Endothelial cell of umbilical vein (primary cell): ENCODE data around the gene METTL21A. TPM values are rescaled to one million over a fixed set of nuclear protein-coding genes. Genes with fewer than 3 reads are reported as not detected.

Experiments used
- BruUV-seq: library from RNA; stranded (reverse); fragments of 400-500 nt; replicated peaks from 2 replicates; lab custom pipeline; 2021; lab: Mats Ljungman, UMichigan
- CTCF ChIA-PET: fragments of 300-600, 350-600 bp; sonication (Branson Sonifier 250); formaldehyde crosslinking; loops from one replicate; lab custom pipeline; 2021; ENCODE audit warnings: antibody characterized with exemption, inconsistent platforms; lab: Charles Lee
- POLR2A ChIA-PET: fragments of 300-600, 350-600 bp; sonication (Branson Sonifier 250); formaldehyde crosslinking; loops from one replicate; lab custom pipeline; 2021; ENCODE audit warnings: antibody characterized with exemption, inconsistent platforms; lab: Charles Lee
- DNase-seq: peaks from one replicate; pipeline ENCODE4 v3.0.0-alpha.2; 2011; ENCODE audit warnings: low read depth, low spot score
- FAIRE-seq: peaks from 2 replicates; lab custom pipeline; 2011; peaks lifted over from hg19 to GRCh38; lab: Jason Lieb, UNC
- H2AFZ ChIP-seq: 2 replicates; pipeline ENCODE4 v1.6.0; 2012; ENCODE audit warnings: low read depth, low read length, control low read depth, inconsistent platforms
- H3K27ac ChIP-seq: 2 replicates; pipeline ENCODE4 v1.5.1; 2011; ENCODE audit warnings: low read depth, mild to moderate bottlenecking, control low read depth, low read length, moderate library complexity; ENCODE audit not compliant: insufficient read depth
- H3K27me3 ChIP-seq, 2 experiments: 2 replicates each; pipeline versions ENCODE4 v1.6.0 to v1.6.1; 2011; ENCODE audit warnings: low read length in 2 of 2, mixed read lengths in 1 of 2; ENCODE audit not compliant: control insufficient read depth in 2 of 2, insufficient read depth in 2 of 2
- H3K36me3 ChIP-seq, 2 experiments: 2 replicates in 1 of 2; 3 replicates in 1 of 2; pipeline ENCODE4 v1.5.1; 2011; ENCODE audit warnings: low read length in 2 of 2, mild to moderate bottlenecking in 1 of 2, moderate library complexity in 1 of 2; ENCODE audit not compliant: control insufficient read depth in 2 of 2, insufficient read depth in 2 of 2; ENCODE audit errors: extremely low read depth in 1 of 2
- H3K4me1 ChIP-seq: 3 replicates; pipeline ENCODE4 v1.5.1; 2011; ENCODE audit warnings: mild to moderate bottlenecking, low read length; ENCODE audit not compliant: control insufficient read depth, insufficient read depth; ENCODE audit errors: extremely low read depth
- H3K4me2 ChIP-seq: 2 replicates; pipeline ENCODE4 v1.6.1; 2011; ENCODE audit warnings: low read length, control low read depth, mixed read lengths; ENCODE audit not compliant: insufficient read depth
- H3K4me3 ChIP-seq, 3 experiments: fragments of 200-600 bp in 1 of 3; sonication (generic), shearing (Covaris generic) in 1 of 3; replicated peaks in 1 of 3; 2 replicates each; pipeline ENCODE4 v1.5.1; 2011 to 2016; ENCODE audit warnings: control low read depth in 3 of 3, low read length in 3 of 3, mild to moderate bottlenecking in 2 of 3, inconsistent platforms in 1 of 3, low read depth in 1 of 3, moderate library complexity in 1 of 3; ENCODE audit not compliant: insufficient read depth in 1 of 3
- H3K79me2 ChIP-seq: 2 replicates; pipeline ENCODE4 v1.6.0; 2012; ENCODE audit warnings: low read length, inconsistent platforms; ENCODE audit not compliant: control insufficient read depth, insufficient read depth
- H3K9ac ChIP-seq: replicated peaks from 2 replicates; pipeline ENCODE3; 2011; ENCODE audit warnings: low read length, control low read depth; ENCODE audit not compliant: insufficient read depth; ENCODE audit errors: extremely low read depth
- H3K9me1 ChIP-seq: replicated peaks from 3 replicates; pipeline ENCODE4 v1.6.0; 2011; ENCODE audit warnings: mild to moderate bottlenecking, low read length; ENCODE audit not compliant: control insufficient read depth, insufficient read depth; ENCODE audit errors: extremely low read depth
- H3K9me3 ChIP-seq: replicated peaks from 2 replicates; pipeline ENCODE4 v1.5.1; 2012; ENCODE audit warnings: low read length, inconsistent platforms; ENCODE audit not compliant: control insufficient read depth, insufficient read depth
- H4K20me1 ChIP-seq: replicated peaks from 2 replicates; pipeline ENCODE3; 2011; ENCODE audit warnings: mild to moderate bottlenecking, low read length; ENCODE audit not compliant: control insufficient read depth, insufficient read depth; ENCODE audit errors: extremely low read depth
- FOS ChIP-seq: IDR thresholded peaks from 2 replicates; pipeline ENCODE4 v1.6.1; 2011; ENCODE audit warnings: mild to moderate bottlenecking, low read length, moderate library complexity, borderline replicate concordance; ENCODE audit not compliant: insufficient read depth
- GATA2 ChIP-seq: IDR thresholded peaks from 2 replicates; pipeline ENCODE4 v1.7.0; 2011; ENCODE audit warnings: low read depth, mild to moderate bottlenecking, moderate library complexity, mixed read lengths, low read length; ENCODE audit not compliant: insufficient read length, insufficient read depth
- JUN ChIP-seq: IDR thresholded peaks from 2 replicates; pipeline ENCODE4 v1.6.1; 2011; ENCODE audit warnings: borderline replicate concordance, low read depth; ENCODE audit not compliant: insufficient read length, insufficient read depth
- MAX ChIP-seq: IDR thresholded peaks from 2 replicates; pipeline ENCODE4 v1.6.1; 2011; ENCODE audit not compliant: insufficient read depth, insufficient read length
- MYC ChIP-seq: IDR thresholded peaks from one replicate; pipeline ENCODE4 v1.6.1; 2011; ENCODE audit warnings: mild to moderate bottlenecking, low read depth, low read length
- POLR2AphosphoS5 ChIP-seq: IDR thresholded peaks from 2 replicates; pipeline ENCODE4 v1.6.1; 2012; ENCODE audit warnings: low read depth, mild to moderate bottlenecking, control low read depth, low read length, moderate library complexity; ENCODE audit not compliant: insufficient read depth
- dilution Hi-C: fragments of 300-500 bp; cut with MboI; formaldehyde crosslinking; loops from one replicate; pipeline ENCODE4 v1.15.0; 2019; ENCODE audit warnings: low sequenced_read_pairs; ENCODE audit not compliant: extremely low pct_ligation_motif_present
- intact Hi-C: fragments of 100-400 bp; cut with micrococcal nuclease; formaldehyde crosslinking; loops from one replicate; pipeline ENCODE4 v1.10.0; 2022
- polyA plus RNA-seq, 4 experiments: library from polyadenylated mRNA; depleted of rRNA in 3 of 4; stranded (reverse) in 3 of 4; unstranded in 1 of 4; fragments of >200 nt; gene quantifications; 2 replicates each; pipeline versions ENCODE4 v1.2.1 to v1.2.3, GENCODE V29; 2011 to 2012; ENCODE audit warnings: missing spikeins in 1 of 4
- total RNA-seq: library from RNA; stranded (reverse); gene quantifications from 2 replicates; pipeline ENCODE4 v1.2.3, GENCODE V29; 2021

METTL21A gene
- total and polyA plus RNA-seq, 2 donors (not counting 3 experiments of a cell fraction or from before 2014, with no cell fraction given), result 11.6 to 14.0 TPM

- no peak overlapping the region for H2AFZ ChIP-seq
- no peak overlapping the region for H3K27ac ChIP-seq
- TF ChIP-seq FOS (no peak), JUN (no peak), MAX (no peak), GATA2 (no peak), POLR2AphosphoS5 (no peak), MYC (no peak)
- no peak overlapping the region for H3K9ac ChIP-seq
- no peak overlapping the region for H3K4me2 ChIP-seq
- no peaks in the 10 kb centered on the region for H3K79me2 ChIP-seq
- H3K4me1 ChIP-seq, result peaks cover 2% of the 10 kb centered on the region
- no peaks in the 10 kb centered on the region for H3K36me3 ChIP-seq
- no peak for DNase-seq
- H3K9me3 ChIP-seq, result no peaks in the 10 kb centered on the region
- no peak for FAIRE-seq
- intact Hi-C loops, result loop anchor here (5.0 kb wide), 1 partner anchor 467 kb away; no protein-coding TSS in a partner anchor
- H4K20me1 ChIP-seq, result no peaks in the 10 kb centered on the region
- no peak overlapping the region for H3K4me3 ChIP-seq
- ChIA-PET CTCF (interaction anchor here (1.0 to 1.3 kb wide), 2 partner anchors 105 to 117 kb away, joined by 4 read pairs; no protein-coding TSS in a partner anchor), POLR2A (no interaction called here)
- H3K9me1 ChIP-seq, result no peaks in the 10 kb centered on the region
- H3K27me3 ChIP-seq, result no peaks in the 10 kb centered on the region
- BruUV-seq, result no TSS peak
- dilution Hi-C loops, result no loop called here
Measured at GRCh38 chr2:207629553-207629952, 4.4 kb upstream of the METTL21A start.
